ENCODE results near the gene AMPD1.

Gene AMPD1

GRCh38 chr1:114700036-114700600 is 4.8 kb upstream of the AMPD1 start:
- DNase-seq (ENCODE audit: low read depth in 2 of 3, low spot score in 2 of 3), result no peak

DNA sequence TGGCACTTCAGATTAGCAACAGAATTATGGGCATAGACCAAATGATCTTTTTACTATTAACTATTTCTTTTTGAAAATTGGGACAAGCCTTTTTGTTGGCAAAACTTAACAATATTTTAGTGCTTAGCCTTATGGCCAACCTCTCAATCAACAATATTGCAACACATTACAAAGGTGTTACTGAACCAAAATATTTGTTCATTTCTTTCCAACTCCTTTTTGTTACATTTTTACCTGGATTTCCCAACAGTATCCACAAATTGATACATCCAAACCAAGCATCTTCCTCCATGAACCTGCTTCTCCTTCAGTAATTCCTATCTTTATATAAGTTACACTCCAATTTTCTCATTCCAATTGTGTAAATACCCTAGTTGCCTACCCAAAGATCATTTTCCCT is 1.5 kb upstream of the AMPD1 start:
- DNase-seq (ENCODE audit: low read depth in 2 of 3, low spot score in 2 of 3), result no peak

- DNase-seq (ENCODE audit: low read depth in 2 of 3, low spot score in 2 of 3), result no peak
These were observed 621 bp downstream of the AMPD1 start for GRCh38 chr1:114694540-114695310.

- no peak for DNase-seq (ENCODE audit: low read depth in 2 of 3, low spot score in 2 of 3)
These were observed 2.4 kb downstream of the AMPD1 start for GRCh38 chr1:114692947-114693346.

GRCh38 chr1:114691061-114691460 is 4.3 kb downstream of the AMPD1 start:
- DNase-seq (ENCODE audit: low read depth in 2 of 3, low spot score in 2 of 3), result no peak

DNA sequence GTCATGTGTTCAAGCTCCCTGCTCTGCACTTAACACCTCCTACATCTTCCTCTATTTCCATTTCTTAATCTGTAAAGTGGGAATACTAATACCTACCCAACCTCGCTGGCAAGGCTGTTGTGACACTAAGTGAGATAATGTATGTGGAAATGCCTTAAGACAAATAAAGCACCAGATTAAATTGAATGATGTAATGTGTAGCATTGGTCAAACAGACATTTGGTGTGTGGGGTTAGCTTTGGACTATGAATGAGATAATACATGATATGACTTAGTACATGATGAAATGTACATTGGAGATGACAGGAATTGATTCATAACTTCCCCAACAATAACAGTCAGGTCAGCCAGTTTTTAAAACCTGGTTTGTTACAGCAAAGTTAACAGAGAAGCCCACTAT is 5.2 kb downstream of the AMPD1 start:
- DNase-seq (ENCODE audit: low read depth in 2 of 3, low spot score in 2 of 3), result no peak

DNA sequence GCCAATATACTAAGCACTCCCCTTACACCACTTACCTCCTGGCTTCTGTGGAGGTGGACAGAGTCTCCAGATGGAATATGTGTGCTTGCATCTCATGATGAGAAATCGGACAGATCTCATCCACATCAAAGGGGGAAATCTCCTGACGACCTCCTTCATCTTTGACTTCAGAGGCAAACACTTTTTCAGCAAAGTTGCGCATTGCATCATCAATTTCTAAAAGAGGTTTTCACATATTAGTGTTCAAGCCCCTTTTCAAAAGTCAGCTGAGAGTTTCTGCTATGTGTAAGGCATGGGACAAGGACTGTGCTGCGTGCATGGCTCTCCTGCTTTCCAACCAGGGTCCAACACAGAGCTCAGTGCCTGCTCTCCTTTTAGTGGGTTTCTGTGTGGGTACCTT is 6.8 kb downstream of the AMPD1 start:
- no peak for DNase-seq (ENCODE audit: low read depth in 2 of 3, low spot score in 2 of 3)

DNA sequence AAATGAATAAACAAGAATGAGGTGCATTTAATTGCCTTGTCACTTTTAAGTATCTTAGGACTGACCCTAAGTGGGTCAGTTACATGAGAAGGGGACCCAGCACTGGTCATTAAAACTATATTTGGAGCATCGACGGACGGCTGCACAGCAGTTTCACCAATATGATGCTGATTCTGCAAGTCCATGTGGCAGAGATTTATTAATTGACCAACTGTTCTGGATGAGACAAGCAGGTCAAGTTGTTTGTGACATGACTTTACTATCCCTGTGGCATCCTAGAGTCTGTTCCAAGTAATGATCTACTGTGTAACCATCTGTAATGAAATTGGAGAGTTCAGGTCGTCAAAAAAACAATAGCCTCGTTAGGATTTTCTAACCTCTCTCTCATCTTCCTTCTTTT is 9.5 kb downstream of the AMPD1 start:
- no peak for DNase-seq (ENCODE audit: low read depth in 2 of 3, low spot score in 2 of 3)

- DNase-seq (ENCODE audit: low read depth in 2 of 3, low spot score in 2 of 3), result no peak
These were observed 17.7 kb downstream of the AMPD1 start for GRCh38 chr1:114677691-114678090.

- no peak for DNase-seq (ENCODE audit: low read depth in 2 of 3, low spot score in 2 of 3)
These were observed 19.2 kb downstream of the AMPD1 start for GRCh38 chr1:114676115-114676514.

DNA sequence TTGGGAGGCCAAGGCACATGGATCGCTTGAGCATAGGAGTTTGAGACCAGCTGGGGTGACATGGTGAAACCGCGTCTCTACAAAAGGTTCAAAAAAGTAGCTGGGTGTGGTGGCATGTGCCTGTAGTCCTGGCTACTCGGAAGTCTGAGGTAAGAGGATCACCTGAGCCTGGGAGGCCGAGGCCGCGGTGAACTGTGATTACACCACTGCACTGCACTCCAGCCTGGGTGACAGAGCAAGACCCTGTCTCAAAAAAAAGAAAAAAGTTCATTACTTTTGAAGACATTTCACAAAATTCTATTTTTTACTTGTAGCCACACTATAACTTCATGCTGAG is 23.4 kb downstream of the AMPD1 start:
- no peak for DNase-seq (ENCODE audit: low read depth in 2 of 3, low spot score in 2 of 3)

DNA sequence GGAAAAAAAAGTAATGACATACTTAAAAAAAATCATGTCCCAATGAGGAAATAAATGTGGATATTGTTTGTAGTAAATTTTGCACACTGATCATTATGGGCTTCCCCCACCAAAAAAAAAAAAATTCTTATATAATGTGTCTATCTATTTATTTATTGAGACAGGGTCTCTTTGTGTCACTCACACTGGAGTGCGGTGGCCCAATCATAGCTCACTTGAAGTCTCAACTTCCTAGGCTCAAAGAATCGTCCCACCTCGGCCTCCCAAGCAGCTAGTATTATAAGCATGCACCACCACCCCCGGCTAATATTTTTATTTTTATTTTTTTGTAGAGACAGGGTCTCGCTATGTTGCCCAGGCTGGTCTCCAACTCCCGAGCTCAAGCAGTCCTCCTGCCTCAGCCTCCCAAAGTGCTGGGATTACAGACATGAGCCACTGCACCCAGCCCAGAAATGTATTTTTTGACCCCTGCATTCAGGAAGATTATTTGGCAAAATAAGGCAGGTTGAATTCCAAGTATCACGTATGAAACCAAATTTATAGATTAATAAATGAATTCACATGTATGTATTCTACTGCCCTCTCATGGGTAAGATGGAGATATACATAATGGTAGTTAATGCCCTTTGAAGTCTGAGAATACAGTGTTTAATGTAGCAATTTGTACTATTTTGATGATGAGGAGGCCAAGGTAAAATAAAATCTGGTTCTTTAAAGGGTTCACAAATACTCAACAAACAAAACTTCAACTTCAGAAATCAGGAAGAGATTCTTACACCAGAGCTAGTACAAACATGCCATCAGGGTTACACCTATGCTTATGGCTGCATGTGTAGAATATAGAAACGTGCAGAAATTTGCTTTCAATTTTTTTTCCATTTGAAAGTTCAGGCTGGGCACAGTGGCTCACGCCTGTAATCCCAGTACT is 24.1 kb downstream of the AMPD1 start:
- DNase-seq (ENCODE audit: low read depth in 2 of 3, low spot score in 2 of 3), result no peak

GRCh38 chr1:114670083-114671010 is 25.0 kb downstream of the AMPD1 start:
- DNase-seq (ENCODE audit: low read depth in 2 of 3, low spot score in 2 of 3), result peak in 2 of 3 experiments; percentile 5 to 71

DNA sequence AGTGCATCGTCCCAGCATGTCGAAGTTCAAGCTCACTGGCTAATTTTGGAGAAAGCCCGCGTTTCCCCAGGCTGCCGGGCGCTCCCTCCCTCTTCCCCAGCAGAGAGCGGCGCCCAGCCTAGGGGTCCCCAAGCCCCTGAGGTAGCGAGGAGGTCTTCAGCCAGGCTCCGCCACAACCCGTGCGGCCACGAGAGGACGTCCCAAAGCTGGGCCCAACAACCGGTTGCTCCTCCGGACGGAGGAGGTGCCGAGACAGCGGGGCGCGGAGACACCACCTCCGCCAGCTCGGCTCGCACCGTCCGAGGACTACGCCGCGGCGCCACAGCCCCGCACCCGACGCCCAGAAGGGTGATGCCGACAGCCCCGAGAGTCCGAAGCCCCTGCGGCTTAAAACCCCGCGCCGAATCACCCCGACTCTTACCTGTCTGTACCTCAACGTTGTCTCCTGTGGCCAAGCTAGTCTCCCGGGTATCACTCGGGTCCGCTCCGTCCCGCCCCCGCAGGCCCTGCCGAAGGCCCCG is 25.7 kb downstream of the AMPD1 start, which contains the start of gene DENND2C:
Gene DENND2C, minus strand, starts transcription at position 488 of the 521 bp plus-strand sequence. CDS start 44,065 bp downstream, outside the sequence.
- peak in 2 of 3 experiments; percentile 55 to 79 for DNase-seq (ENCODE audit: low read depth in 2 of 3, low spot score in 2 of 3)

- DNase-seq (ENCODE audit: low read depth in 2 of 3, low spot score in 2 of 3), result no peak
These were observed 26.4 kb downstream of the AMPD1 start for GRCh38 chr1:114668784-114669561.

DNA sequence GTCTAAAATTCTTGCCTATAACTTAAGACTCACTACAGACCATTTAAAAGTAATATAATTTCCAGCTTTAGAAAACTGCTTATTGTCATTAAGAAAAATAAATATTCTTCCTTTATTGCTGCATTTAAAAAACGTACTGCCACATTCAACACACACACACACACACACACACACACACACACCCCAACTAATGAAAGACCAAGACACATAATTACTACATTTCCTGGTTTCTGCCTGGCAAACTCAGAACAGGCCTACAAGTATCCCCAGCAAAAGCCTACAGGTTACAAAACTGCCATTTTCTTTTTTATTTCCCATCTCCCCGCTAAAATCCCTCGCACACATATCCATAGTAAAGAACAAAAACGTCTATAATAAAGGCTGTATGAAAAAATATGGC is 27.0 kb downstream of the AMPD1 start:
- DNase-seq (ENCODE audit: low read depth in 2 of 3, low spot score in 2 of 3), result no peak

GRCh38 chr1:114666954-114667353 is 28.4 kb downstream of the AMPD1 start:
- DNase-seq (ENCODE audit: low read depth in 2 of 3, low spot score in 2 of 3), result no peak

DNA sequence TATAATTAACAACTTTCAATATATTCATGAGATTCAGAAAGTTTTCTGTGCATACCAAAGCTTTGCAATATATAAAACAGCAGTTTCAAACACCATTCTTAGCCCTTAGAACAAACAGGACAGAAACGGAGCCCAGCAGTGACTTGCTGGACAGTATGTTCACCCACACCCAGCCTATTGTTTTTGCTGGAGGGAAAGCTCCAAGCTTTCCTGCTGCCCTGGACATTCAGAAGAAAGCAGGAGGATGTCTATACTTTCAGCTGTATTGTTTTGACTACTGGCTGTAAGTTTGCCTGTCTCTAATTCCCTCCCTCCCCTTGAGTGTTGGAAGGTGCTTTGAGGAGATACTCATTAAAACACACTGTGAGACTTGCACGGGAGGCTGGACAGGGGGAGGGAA is 35.1 kb downstream of the AMPD1 start:
- DNase-seq (ENCODE audit: low read depth in 2 of 3, low spot score in 2 of 3), result no peak

DNA sequence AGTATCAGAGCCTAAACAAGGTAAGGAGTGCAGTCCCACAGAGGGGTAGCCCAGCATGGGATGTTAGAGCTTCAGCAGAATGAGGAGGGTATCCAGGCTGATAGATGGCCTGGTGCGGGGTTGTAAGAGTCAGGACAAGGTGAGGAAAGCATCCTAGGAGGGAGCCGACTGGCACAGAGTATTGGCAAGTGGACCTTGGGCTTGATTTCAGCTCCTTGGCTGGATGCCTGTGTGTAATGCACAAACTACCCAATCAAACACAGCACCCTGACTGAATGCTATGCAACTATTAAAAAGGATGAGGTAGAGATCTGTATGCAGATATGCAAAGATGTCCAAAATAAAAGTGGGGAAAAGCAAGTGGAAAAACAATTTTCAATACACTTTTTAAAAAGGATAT is 43.5 kb downstream of the AMPD1 start:
- DNase-seq (ENCODE audit: low read depth in 2 of 3, low spot score in 2 of 3), result no peak

GRCh38 chr1:114648503-114648902 is 46.8 kb downstream of the AMPD1 start:
- no peak for DNase-seq (ENCODE audit: low read depth in 2 of 3, low spot score in 2 of 3)

Measured in activated CD8-positive, alpha-beta memory T cell treated with anti-CD3 and anti-CD28 coated beads for 48 hours (primary cell).